ENCODE results near the gene HGFAC.

The HGFAC gene

GRCh38 chr4:3464349-3464905 lies 22.7 kb downstream of the HGFAC start:
- H3K27ac ChIP-seq = no peak overlapping the region
- no peak for TF ChIP-seq CTCF (IDR thresholded peaks at IDR 0.05)

GRCh38 chr4:3464911-3465697 lies 23.3 kb downstream of the HGFAC start:
- H3K27ac ChIP-seq = no peak overlapping the region
- no peak overlapping the region for H3K4me3 ChIP-seq
- no peak for TF ChIP-seq CTCF (IDR thresholded peaks at IDR 0.05)
- DNase-seq (ENCODE audit: low spot score) = no peak

More at GRCh38 chr4:3464349-3464905, 22.7 kb downstream of the HGFAC start:
- peak overlapping the region; percentile 74 for H3K4me3 ChIP-seq
- DNase-seq (ENCODE audit: low spot score) = no peak

GRCh38 chr4:3465698-3466671 lies 24.2 kb downstream of the HGFAC start:
- Histone ChIP-seq H3K4me3 (no peak overlapping the region), H3K27ac (no peak overlapping the region)
- TF ChIP-seq CTCF (IDR thresholded peaks at IDR 0.05) = no peak
- no peak for DNase-seq (ENCODE audit: low spot score)

- DNase-seq (ENCODE audit: low spot score) = no peak
- no peak for TF ChIP-seq CTCF (IDR thresholded peaks at IDR 0.05)
- Histone ChIP-seq H3K4me3 (no peak overlapping the region), H3K27ac (no peak overlapping the region)
These were observed 25.2 kb downstream of the HGFAC start for GRCh38 chr4:3466691-3467600.

- no peak for DNase-seq (ENCODE audit: low spot score)
- Histone ChIP-seq H3K4me3 (no peak overlapping the region), H3K27ac (no peak overlapping the region)
- no peak for TF ChIP-seq CTCF (IDR thresholded peaks at IDR 0.05)
These were observed 25.8 kb downstream of the HGFAC start for GRCh38 chr4:3467601-3468031.

GRCh38 chr4:3468154-3468553 lies 26.4 kb downstream of the HGFAC start:
- Histone ChIP-seq H3K27ac (no peak overlapping the region), H3K4me3 (no peak overlapping the region)
- no peak for TF ChIP-seq CTCF (IDR thresholded peaks at IDR 0.05)
- no peak for DNase-seq (ENCODE audit: low spot score)
